ENCODE data around the gene FAM98C.
"Not testable (repeated sequence)": the region's sequence is repeated elsewhere in the genome, so short reads cannot be mapped to it uniquely, and the experiment has no call there.

FAM98C gene

GRCh38 chr19:38400361-38400760 is 2.5 kb upstream of the FAM98C start:
- no peak for DNase-seq

- no peak for DNase-seq
Measured at GRCh38 chr19:38401148-38401547, 1.7 kb upstream of the FAM98C start.

GRCh38 chr19:38402623-38402966 is 298 bp upstream of the FAM98C start:
- DNase-seq, result no peak

- no peak for DNase-seq
Measured at GRCh38 chr19:38404858-38405257, 2.0 kb downstream of the FAM98C start.

- no peak for DNase-seq
Measured at GRCh38 chr19:38405276-38405675, 2.4 kb downstream of the FAM98C start.

- no peak for DNase-seq
Measured at GRCh38 chr19:38409631-38410133, 6.8 kb downstream of the FAM98C start.

GRCh38 chr19:38410407-38410806 is 7.5 kb downstream of the FAM98C start:
- DNase-seq, result not testable (repeated sequence)

GRCh38 chr19:38411041-38411712 is 8.3 kb downstream of the FAM98C start:
- DNase-seq, result no peak

- not testable (repeated sequence) for DNase-seq
Measured at GRCh38 chr19:38411898-38412297, 9.0 kb downstream of the FAM98C start.

GRCh38 chr19:38412491-38412890 is 9.6 kb downstream of the FAM98C start:
- DNase-seq, result no peak

GRCh38 chr19:38412961-38413360 is 10.1 kb downstream of the FAM98C start:
- no peak for DNase-seq

- DNase-seq, result no peak
Measured at GRCh38 chr19:38413416-38413815, 10.5 kb downstream of the FAM98C start.

- no peak for DNase-seq
Measured at GRCh38 chr19:38417146-38417543, 14.3 kb downstream of the FAM98C start.

- peak; percentile 79 for DNase-seq
Measured at GRCh38 chr19:38417544-38418506, 14.9 kb downstream of the FAM98C start.

GRCh38 chr19:38420935-38421334 is 18.0 kb downstream of the FAM98C start:
- DNase-seq, result no peak

- DNase-seq, result no peak
Measured at GRCh38 chr19:38421856-38422255, 19.0 kb downstream of the FAM98C start.

GRCh38 chr19:38422438-38422837 is 19.5 kb downstream of the FAM98C start:
- no peak for DNase-seq

- DNase-seq, result no peak
Measured at GRCh38 chr19:38424272-38424671, 21.4 kb downstream of the FAM98C start.

- DNase-seq, result no peak
Measured at GRCh38 chr19:38425222-38425809, 22.4 kb downstream of the FAM98C start.

GRCh38 chr19:38425810-38426466 is 23.0 kb downstream of the FAM98C start, which contains the start of gene RASGRP4:
TSS of gene RASGRP4 (minus strand) at chr19:38426219. CDS start at chr19:38426091, 128 bp downstream.
- DNase-seq, result peak; percentile 70

GRCh38 chr19:38427035-38427677 is 24.3 kb downstream of the FAM98C start:
- peak; percentile 69 for DNase-seq

Measured in stimulated activated CD8-positive, alpha-beta memory T cell treated with anti-CD3 and anti-CD28 coated beads, Interleukin-4, amount 100 ng/mL, for 48 hours (primary cell).